GM12865 (cell line): ENCODE data around the gene AGBL4.

Experiments
- DNase-seq: peaks from one replicate; pipeline ENCODE4 v3.0.0; 2010; ENCODE audit warnings: low read depth
- H3K4me3 ChIP-seq: 2 replicates; pipeline ENCODE4 v1.5.1; 2011; ENCODE audit warnings: mild to moderate bottlenecking, low read depth, low read length, control low read depth
- TF ChIP-seq, protein P1 (sequence below): IDR thresholded peaks from 2 replicates; pipeline ENCODE4 v1.5.1; 2011; ENCODE audit warnings: low read length, control low read depth, low read depth, inconsistent platforms; ENCODE audit not compliant: insufficient read depth; ENCODE audit errors: missing control alignments

The AGBL4 gene

DNA sequence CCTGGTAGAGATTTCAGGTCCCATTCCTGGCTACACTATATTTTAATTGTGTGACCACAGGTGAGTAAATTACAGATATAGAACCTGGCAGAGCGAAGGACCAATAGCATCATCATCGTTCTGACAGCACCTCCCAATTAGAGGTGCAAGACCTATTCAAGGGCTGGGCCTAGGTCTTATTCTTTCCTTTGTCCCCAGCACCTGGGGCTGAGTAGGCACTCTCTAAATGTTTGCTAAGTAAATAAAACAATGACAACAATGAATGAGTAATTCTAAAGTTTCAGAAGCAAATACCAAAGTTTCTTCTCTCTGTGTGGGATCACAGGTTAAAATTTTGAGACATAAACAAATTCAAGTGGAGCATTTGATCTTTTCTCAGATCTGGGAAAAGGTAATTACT lies 1279.7 kb downstream of the AGBL4 start:
- no peak overlapping the region for H3K4me3 ChIP-seq
- no peak for DNase-seq
- TF ChIP-seq, protein P1, sequence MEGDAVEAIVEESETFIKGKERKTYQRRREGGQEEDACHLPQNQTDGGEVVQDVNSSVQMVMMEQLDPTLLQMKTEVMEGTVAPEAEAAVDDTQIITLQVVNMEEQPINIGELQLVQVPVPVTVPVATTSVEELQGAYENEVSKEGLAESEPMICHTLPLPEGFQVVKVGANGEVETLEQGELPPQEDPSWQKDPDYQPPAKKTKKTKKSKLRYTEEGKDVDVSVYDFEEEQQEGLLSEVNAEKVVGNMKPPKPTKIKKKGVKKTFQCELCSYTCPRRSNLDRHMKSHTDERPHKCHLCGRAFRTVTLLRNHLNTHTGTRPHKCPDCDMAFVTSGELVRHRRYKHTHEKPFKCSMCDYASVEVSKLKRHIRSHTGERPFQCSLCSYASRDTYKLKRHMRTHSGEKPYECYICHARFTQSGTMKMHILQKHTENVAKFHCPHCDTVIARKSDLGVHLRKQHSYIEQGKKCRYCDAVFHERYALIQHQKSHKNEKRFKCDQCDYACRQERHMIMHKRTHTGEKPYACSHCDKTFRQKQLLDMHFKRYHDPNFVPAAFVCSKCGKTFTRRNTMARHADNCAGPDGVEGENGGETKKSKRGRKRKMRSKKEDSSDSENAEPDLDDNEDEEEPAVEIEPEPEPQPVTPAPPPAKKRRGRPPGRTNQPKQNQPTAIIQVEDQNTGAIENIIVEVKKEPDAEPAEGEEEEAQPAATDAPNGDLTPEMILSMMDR, result no peak

DNA sequence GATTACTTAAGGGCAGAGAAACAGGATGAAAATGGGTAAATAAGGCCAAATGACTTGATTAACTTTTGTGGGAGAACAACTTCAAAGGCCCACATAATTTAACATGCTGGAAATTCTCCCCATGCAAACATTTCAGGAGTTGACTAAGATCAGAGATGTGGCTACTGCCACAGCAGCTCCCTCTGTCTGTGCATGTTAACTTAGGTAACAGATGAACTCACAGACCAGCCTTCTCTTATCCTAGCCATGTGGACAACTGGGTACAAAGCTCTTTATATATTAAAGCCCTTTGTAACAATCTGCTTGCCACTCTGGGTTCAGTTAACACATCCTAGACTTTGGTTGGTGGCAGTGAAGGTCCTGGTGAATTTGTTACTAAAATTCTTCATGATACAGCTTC lies 1280.3 kb downstream of the AGBL4 start:
- H3K4me3 ChIP-seq, result no peak overlapping the region
- DNase-seq, result no peak
- TF ChIP-seq, protein P1, result no peak

DNA sequence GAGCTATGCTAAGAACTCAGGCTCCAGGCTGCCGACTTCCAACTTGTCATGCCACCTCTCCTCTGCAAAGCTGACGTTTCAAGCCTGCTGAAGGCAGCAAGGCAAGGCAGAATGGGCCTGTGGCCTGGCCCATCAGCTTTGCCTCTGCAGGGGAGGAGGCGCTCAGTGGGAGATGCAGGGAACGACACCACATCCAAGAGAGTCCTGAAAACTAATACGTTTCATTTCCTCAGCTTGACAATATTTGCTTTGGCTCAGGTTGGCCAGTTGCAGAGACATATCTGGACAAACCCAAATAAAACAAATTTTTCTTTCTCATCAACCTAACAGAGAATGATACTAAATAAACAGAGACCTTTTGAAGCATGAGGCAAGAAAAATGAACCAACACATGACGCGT lies 1282.4 kb downstream of the AGBL4 start:
- H3K4me3 ChIP-seq, result no peak overlapping the region
- TF ChIP-seq, protein P1, result no peak
- DNase-seq, result no peak

DNA sequence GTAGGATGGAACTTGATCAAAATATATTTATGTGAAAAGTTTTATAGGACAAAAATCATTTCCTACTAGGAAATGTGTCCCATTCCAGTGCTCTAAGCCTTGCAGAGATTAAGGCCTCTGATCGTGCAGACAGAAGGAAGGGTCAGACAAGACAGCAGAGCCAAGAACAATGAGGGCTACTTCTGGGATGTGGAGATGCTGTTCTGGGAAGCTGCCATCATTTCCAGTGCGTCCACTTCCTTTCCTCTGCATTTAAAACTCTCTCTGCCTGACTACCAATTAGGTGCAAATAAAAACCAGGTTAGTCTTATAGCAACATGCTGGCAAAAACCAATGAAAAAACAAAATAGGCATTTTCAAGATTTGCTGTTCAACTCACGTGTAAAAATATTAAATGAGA lies 1283.1 kb downstream of the AGBL4 start:
- no peak overlapping the region for H3K4me3 ChIP-seq
- TF ChIP-seq, protein P1, result no peak
- no peak for DNase-seq

DNA sequence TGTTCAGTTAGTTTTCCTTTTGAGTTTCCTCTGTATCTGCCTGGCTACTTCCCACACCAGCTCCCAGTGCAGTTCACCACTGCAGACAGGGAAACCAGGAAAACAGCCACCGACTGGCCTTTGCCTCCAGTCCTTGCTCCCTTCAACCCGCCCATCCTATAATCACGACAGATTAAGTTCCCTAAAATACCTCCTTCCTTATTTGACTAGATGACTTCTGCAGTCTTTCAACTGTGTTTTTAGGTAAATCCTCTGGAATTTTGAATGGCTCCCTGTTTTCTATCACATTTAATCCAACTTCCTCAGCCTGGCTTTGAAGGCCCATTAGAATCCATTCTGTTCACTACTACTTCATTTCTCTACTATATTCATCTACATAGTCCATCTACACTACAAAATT lies 1284.7 kb downstream of the AGBL4 start:
- no peak overlapping the region for H3K4me3 ChIP-seq
- TF ChIP-seq, protein P1, result no peak
- DNase-seq, result no peak

DNA sequence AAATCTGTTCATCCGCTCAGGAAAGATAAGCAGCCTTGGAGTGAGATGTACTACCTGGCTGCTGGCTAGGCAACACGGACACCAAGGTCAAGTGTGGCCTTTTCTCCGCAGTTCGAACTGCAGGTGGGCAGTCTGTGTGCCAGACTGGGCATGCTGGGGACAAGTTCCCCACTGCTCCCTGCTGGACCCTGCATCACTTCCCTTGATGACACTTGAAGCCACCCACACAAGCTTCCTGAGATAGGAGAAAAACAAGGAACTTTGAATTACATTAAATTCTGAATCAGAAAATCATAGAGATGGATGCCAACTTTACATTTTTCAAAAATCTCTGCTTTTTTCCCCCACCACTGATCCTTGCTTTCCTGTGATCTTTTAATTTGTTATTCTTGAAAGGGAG lies 1285.4 kb downstream of the AGBL4 start:
- no peak overlapping the region for H3K4me3 ChIP-seq
- DNase-seq, result no peak
- TF ChIP-seq, protein P1, result no peak

DNA sequence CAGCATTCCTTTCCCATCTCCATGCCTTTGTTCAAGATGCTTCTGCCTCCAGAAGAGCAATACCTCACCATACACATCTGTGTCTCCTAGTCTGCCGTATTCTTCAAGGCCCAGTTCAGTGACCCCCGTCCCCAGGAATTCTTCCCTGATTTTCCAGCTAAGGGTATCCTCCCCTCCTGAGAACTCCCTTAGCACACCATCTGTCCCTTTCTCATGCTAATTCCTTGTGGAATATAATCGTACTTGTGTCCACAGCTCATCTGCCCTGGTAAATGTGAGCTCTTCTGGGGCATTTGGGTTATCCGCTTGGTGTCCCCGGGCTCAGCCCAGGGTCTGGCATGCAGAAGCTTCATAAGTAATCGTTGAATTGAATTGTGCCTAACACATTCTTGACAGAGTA lies 1288.0 kb downstream of the AGBL4 start:
- no peak overlapping the region for H3K4me3 ChIP-seq
- no peak for DNase-seq
- TF ChIP-seq, protein P1, result no peak
